GM18502 (cell line): ENCODE data around the gene RBM15B.

Experiments used
- ATAC-seq: cut with Tn5 transposase; IDR thresholded peaks from one replicate; pipeline ENCODE4 v1.9.1; 2021; ENCODE audit warnings: mild to moderate bottlenecking; ENCODE audit not compliant: unreplicated experiment, poor library complexity

RBM15B gene

DNA sequence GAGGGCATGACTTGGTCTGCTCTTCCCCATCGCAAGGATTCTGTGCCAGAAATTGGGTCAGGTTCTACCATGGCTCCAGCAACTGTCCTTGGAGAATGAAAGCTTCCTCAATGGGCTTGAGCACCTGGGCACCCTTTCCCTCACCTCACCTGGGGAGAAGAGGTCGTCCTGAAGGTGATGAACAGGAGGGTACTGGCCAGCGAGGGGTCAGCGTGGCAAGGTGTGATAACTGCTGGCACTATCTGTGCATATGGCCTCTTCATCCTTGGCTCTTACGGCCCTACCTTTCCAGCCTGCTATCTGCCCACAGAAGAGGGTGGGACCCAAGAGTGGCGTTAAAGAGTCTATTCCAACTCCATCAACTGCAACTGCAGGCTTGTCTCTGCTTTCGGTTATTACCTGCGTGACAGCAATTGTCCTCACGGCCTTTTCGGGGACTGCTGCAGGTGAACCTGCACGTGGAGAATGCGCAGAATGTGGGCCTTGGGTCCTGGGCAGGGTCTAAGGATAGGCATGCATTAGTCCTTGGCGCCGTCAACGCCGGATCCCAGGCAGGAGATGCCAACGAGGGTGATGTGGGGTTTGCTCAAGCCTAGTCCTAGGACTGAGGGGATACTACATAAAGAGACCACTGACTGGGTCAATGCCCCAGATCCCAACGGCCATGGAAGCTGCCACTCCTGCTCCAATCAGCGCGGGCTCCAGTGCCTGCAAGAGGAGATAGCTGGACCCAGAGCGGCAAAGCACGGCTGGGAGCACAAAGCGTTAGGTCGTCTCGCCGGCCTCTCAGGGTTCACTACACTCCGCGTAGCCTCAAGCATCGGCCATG, 625 bp upstream of the RBM15B start:
- peak; percentile 10 for ATAC-seq

DNA sequence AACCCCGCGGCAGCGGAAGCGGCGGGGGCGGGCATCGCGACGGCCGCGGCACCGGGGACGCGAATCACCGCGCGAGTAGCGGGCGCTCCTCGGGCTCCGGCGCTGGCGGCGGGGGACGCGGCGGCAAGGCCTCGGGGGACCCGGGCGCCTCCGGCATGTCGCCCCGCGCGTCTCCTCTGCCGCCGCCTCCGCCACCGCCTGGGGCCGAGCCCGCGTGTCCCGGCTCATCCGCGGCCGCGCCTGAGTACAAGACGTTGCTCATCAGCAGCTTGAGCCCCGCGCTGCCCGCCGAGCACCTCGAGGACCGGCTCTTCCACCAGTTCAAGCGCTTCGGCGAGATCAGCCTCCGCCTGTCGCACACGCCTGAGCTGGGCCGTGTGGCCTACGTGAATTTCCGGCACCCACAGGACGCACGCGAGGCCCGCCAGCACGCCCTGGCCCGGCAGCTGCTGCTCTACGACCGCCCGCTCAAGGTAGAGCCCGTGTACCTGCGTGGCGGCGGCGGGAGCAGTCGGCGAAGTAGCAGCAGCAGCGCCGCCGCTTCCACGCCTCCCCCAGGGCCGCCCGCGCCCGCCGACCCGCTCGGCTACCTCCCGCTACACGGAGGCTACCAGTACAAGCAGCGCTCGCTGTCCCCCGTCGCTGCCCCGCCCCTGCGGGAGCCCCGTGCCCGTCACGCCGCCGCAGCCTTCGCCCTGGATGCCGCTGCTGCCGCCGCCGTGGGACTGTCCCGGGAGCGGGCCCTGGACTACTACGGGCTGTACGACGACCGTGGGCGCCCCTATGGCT, 675 bp downstream of the RBM15B start:
- peak; percentile 18 for ATAC-seq

DNA sequence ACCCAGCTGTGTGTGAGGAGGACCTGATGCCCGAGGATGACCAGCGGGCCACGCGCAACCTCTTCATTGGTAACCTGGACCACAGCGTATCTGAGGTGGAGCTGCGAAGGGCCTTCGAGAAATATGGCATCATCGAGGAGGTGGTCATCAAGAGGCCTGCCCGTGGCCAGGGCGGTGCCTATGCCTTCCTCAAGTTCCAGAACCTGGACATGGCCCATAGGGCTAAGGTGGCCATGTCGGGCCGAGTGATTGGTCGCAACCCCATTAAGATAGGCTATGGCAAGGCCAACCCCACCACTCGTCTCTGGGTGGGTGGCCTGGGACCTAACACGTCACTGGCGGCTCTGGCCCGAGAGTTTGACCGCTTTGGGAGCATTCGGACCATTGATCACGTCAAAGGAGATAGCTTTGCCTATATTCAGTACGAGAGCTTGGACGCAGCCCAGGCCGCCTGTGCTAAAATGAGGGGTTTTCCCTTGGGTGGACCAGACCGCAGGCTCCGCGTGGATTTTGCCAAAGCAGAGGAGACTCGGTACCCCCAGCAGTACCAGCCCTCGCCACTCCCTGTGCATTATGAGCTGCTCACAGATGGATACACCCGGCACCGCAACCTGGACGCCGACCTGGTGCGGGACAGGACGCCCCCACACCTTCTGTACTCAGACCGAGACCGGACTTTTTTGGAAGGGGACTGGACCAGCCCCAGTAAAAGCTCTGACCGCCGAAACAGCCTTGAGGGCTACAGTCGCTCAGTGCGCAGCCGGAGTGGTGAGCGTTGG, 1.5 kb downstream of the RBM15B start:
- ATAC-seq = no peak

DNA sequence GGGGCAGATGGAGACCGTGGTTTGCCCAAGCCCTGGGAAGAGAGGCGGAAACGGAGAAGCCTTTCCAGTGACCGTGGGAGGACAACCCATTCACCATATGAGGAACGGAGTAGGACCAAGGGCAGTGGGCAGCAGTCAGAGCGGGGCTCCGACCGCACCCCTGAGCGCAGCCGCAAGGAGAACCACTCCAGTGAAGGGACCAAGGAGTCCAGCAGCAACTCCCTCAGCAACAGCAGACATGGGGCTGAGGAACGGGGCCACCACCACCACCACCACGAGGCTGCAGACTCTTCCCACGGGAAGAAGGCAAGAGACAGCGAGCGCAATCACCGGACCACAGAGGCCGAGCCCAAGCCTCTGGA, 2.0 kb downstream of the RBM15B start:
- ATAC-seq = no peak

DNA sequence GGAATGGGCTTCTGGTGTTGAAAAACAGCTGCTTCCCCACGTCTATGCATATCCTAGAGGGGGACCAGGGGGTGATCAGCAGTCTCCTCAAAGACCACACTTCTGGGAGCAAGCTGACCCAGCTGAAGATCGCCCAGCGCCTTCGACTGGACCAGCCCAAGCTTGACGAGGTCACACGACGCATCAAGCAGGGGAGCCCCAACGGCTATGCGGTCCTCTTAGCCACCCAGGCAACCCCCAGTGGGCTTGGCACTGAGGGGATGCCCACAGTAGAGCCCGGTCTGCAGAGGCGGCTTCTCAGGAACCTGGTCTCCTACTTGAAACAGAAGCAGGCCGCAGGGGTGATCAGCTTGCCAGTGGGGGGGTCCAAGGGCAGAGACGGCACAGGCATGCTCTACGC, 2.5 kb downstream of the RBM15B start:
- no peak for ATAC-seq

DNA sequence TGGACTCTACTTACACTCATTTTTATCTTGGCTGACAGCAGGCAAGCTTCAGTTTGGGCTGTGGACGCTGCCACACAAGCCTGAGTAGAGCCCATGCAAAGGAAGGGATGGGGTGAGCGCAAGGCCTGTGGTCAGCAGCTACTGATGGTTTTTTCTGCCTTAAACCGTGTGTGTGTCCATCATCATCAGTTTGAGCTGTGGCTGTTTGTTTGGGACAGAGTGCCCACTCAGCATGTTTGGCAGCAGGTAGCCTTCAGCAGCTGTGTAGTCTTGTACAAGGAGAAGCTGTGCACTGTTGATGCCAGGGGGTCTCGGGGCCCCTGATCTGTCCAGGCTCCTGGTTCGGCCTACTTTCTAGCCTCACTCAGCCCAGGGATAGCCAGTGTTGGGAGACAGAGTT, 3.5 kb downstream of the RBM15B start:
- ATAC-seq = no peak

DNA sequence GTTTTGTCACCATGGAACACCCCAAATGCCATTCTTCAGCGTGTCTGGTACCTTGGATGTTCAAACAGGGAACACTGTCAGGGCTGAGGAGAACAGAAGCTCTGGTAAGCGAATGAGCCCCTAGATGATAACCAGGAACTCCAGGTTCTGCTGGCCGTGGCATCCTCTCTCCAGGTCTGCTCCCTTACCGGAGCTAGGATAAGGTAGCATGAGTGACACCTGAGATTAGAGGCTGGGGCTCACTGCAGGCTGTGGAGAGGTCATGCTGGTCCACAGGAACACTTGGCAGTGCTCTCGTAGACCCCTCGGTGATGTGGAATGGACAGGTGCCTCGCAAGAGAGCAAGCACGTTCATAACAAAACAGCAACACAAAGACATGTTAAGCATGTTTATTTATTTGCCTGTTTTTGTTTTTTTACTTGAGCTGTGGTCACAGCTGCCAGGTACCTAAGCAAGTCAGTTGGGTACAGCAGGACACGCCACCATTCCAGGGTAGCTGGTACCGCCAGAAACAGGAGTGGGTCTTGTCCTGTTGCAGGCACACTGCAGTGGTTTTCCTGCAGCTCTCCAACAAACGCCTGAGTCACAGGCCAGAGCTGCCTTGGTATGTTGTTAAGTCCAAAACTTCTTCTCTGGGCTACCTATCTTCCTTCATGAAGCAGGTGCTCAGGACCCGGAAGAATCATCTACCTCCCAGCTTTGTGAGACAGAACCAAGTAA, 4.6 kb downstream of the RBM15B start:
- ATAC-seq = no peak

DNA sequence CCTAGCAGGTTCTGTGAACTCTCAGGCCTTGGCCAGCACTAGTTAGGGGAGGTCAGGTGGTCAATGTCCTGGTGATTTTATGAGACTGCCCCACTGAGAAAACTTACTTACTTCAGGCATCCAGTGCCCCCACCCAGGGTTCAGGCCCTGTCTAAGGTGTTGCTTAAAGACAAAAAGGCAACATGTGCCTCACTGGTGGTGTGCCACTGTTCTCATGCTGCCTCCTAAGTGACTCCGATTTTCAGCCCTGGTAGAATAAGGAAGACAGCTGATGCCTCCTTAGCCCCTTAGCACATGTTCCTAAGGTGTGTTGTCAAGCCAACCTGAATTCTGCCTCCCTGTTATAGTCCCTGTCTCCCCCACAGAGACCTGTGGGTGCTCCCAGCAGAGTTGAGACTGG, 5.3 kb downstream of the RBM15B start:
- ATAC-seq = no peak

DNA sequence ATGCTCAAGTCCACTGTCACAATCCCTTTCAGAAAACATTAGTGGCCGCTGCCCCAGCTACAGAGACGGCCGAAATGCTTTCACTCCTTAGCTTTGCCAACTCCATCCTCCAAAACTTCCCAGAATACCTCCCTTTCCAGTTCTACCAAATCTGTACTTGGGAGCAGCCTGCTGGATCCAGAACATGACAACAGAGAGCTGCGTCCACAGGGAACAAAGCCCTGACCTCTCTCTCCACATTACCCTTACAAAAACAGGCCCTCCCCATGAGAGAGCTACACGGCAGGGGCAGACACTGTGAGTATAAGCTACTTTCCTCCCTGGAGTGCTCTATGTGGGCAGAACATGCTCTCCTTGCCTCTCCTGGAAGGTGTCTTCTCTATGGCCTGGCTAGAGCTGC, 6.3 kb downstream of the RBM15B start:
- no peak for ATAC-seq

DNA sequence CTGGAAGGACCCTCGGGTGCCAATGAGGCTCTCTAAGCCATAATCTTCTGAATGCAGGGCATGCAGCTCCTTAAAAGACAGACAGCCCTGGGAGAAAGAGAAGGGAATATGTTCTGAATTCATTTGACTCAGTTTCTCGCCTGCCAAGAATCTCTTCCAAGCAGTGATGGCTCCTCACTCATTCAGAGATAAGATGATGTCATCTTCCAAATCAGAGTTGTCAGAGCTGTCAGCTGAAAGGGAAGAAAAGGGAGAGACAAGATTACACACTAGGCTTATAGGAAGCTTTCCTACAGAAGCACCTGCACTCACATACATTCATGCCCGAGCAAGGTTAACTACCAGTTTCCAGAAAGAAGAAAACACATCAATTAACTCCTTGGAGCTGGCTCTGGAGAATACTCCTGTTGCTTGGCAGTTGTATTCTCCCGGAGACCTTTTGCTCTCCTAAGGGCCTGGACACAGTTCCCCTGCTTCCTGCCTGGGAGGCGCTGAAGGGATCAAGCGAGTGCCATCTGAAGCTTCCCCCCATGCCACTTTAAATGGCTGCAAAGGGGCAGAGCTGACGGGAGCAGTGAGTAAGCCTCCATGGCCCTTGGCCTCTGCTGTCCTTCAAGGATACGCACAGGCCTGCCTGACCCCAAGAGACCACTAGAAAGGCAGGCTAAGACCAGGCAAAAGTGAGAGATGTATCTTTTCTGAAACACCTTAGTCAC, 7.7 kb downstream of the RBM15B start:
- ATAC-seq = no peak

DNA sequence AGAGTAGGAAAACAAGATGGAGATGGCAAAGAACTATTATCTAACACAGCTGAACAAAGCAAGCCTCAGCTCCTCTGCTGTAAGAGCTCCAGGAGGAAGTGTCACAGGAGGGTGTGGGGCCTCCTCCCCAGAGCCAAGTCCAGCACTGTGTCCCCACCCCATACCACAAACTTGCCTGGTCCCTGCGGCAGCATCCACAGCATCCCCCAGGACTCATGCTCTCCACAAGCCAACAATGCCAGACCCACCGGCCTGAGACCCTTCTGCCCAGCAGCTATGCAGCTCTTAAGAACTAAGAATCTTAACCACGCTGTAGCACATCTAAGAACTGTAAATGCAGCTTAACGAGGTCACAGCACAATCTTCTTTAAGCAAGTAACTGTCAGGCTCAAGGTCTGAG, 9.1 kb downstream of the RBM15B start:
- ATAC-seq = no peak

DNA sequence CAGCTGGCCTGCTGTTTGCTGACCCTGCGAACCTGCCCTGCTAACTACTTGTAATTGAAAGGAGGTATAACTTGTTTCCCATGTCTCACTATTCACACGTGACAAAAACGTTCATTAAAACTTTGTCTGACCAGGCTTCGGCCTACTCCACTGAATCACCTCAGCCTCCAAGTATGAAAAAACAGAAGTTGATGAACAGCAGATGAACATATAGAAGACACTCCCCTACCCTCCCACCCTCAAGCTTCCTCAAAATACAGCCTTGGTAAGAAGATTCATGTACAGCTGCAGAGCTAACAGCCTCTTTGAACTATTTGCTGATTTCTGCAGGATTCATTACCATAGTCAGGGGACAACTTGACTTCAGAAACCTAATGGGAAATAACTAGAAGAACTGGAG, 10.7 kb downstream of the RBM15B start:
- ATAC-seq = no peak

DNA sequence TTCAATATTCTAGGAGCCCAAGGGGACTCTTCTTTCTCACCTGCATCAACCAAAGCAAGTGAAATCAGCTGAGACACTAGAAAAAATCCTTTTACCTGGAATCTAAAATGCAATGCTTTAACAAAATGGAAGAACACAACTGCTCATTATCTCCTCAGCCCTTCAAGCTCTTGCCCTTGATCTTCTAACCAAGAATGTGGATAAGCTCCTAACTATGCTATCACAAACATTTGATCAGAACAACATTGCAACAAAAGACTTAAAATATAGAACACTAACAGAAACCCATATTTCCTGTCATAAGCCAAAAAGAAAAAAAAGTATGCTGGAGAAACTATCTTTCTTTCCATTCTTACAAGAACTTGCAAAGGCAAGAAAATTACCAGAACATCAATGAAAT, 12.6 kb downstream of the RBM15B start:
- ATAC-seq = no peak

DNA sequence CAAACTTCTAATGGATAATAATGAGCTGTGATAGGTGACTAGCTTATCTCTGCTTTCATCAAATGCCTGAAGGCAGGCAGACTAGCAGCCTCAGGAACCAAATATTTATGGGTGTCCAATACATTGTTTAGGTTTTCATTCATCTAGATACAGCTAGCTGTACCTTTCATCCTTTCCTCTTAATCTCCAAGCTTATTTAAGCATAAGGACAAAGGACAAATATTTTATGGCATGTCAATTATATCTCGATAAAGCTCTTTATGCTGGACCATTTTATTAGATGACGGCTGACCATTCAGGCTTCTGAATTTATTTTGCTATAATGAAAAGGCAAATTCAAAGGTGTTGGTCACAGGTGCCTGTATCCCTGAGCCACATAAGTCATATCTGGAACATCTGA, 16.9 kb downstream of the RBM15B start:
- ATAC-seq = no peak

DNA sequence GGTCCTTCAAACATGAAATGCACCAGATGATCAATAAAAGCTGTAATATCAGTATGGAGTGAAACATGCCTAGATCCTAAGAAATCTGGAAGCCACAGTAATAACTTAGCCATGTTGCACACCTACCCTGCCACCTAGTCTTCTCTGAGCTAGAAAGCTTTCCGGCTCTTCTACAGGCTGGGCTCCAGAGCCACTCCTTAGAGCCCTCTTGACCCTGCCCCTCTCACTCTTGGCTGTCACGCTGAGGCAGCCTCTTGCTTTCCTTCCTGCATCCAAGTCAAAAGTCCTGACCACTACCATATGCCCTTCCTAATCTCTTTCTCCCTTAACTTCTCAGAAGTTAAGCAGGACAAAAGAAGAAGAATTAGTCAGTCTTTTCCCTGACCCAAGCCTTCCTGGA, 17.7 kb downstream of the RBM15B start:
- no peak for ATAC-seq

DNA sequence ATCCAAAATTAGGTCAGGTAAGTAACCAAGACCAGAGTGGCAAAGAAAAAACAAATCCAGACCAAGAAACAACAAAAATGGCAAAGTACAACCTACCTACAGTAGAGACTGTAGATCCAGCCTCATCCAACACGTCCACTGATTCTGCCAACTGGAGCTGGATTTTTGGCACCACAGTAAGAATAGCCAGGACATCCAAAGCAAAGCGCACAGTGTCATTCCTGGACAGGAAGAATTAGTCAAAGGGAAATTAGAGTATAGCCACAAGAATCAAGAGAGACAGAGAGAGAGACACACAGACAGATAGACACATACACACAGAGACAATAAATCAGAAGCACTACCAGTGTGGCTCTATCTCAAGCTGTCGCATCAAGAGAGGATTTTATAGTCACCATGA, 31.1 kb downstream of the RBM15B start:
- no peak for ATAC-seq

DNA sequence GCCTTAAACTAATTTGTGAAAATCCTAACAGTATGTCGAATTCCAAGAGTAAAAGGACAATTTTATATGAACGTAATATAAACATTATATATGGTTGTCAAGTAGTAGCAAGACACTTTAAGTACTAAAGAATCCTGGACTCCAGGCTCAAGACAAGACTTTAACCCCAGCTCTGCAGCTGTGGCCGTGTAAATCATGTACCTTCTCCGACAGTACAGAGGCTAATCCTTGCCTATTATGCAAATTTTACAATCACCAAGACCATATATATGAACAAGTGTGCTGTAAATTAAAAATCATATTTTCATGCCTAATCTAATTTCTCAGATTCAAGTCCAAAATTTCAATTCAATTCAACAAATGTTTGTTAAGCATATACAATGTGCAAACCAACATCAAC, 35.8 kb downstream of the RBM15B start:
- no peak for ATAC-seq

DNA sequence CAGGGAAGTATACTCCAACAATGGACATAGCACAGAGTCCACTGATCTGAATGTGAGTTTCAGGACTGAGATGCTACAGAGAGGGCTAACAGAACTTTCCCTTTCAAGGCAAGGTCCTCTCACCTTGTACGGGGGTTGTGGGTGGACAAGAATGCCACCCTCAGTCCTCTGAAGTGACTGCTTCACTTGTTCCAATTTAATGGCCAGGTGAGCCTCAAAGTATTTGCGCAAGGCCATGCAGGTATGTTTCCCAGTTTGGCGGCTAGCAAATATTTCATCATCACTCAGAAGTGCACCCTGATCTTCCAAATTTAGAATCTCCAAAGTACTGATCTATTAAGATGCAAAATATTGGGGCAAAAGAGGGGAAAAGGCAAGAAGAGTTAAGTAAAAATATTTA, 38.1 kb downstream of the RBM15B start:
- ATAC-seq = no peak

DNA sequence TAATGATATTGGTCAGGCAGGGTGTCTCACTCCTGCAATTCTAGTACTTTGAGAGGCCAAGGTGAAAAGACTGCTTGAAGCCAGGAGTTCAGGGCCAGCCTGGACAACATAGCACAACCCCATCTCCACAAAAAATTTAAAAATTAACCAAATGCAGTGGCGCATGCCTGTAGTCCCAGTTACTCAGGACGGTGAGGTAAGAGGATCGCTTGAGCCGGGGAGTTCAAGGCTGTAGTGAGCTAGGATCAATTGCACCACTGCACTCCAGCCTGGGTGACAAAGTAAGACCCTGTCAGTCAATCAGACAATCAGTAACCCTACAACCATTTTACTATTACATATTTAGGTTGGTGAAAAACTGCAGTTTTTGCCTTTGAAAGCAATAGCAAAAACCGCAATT, 43.0 kb downstream of the RBM15B start:
- no peak for ATAC-seq

DNA sequence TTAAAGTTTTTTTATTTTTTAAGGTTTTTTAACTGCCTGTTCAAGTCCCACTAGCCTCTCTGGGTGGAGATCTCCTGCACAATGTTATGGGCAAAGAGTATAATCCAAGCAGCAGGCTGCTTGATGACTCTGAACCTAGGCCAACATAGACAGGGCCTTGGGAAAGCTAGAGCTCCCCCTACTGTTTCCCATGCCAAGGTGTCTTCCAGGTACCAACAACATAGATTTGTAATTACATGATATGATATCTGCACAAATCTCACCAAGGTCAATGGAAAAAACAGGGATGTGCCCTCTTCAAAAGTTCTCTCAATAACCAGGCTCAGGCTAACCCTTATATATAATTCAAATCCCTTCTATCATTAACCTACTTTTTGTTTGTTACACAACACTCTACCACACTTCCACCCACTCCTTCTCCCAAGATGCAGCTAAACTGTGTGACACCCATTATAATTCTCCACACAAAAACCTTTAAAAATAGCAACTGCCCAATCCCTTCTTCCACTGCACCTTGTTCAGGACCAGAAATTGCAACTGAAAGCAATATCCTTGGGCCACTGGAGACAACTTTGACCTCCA, 43.8 kb downstream of the RBM15B start:
- no peak for ATAC-seq
